GM23338 (cell line): ENCODE measurements around the gene RAMP1. TPM values are rescaled to one million over a fixed set of nuclear protein-coding genes. Genes with fewer than 3 reads are reported as not detected.

Experiments used
- ATAC-seq: fragments of 200-7000 bp; cut with Tn5 transposase; 3 replicates; pipeline ENCODE4 v1.9.1; 2020
- DNase-seq: peaks from one replicate; pipeline ENCODE4 v3.0.0-alpha.2; 2015; ENCODE audit warnings: low spot score
- H2AFZ ChIP-seq: fragments of 200-600 bp; sonication (generic); 2 replicates; pipeline ENCODE4 v1.8.0; 2016; ENCODE audit warnings: antibody characterized with exemption, mild to moderate bottlenecking, moderate library complexity
- H3F3A ChIP-seq: fragments of 200-600 bp; sonication (generic); replicated peaks from 2 replicates; pipeline ENCODE4 v1.8.0; 2017; ENCODE audit warnings: antibody characterized with exemption, mixed run types, low read depth
- H3K27ac ChIP-seq: fragments of 200-600 bp; sonication (generic); 2 replicates; pipeline ENCODE4 v1.6.1; 2016; ENCODE audit warnings: low read depth
- H3K27me3 ChIP-seq: fragments of 200-600 bp; sonication (generic); 2 replicates; pipeline ENCODE4 v1.8.0; 2016; ENCODE audit warnings: mild to moderate bottlenecking, mixed run types, moderate library complexity; ENCODE audit not compliant: insufficient read depth
- H3K36me3 ChIP-seq: fragments of 200-600 bp; sonication (generic); 2 replicates; pipeline ENCODE4 v1.8.0; 2016; ENCODE audit warnings: mild to moderate bottlenecking; ENCODE audit not compliant: insufficient read depth
- H3K4me1 ChIP-seq: fragments of 200-600 bp; sonication (generic); 2 replicates; pipeline ENCODE4 v1.8.0; 2016; ENCODE audit warnings: mild to moderate bottlenecking, moderate library complexity; ENCODE audit not compliant: insufficient read depth
- H3K4me2 ChIP-seq: fragments of 200-600 bp; sonication (generic); 2 replicates; pipeline ENCODE4 v1.7.1; 2017; ENCODE audit warnings: mixed run types
- H3K4me3 ChIP-seq: fragments of 200-600 bp; sonication (generic); 2 replicates; pipeline ENCODE4 v1.6.1; 2016; ENCODE audit warnings: mixed run types
- H3K79me2 ChIP-seq: fragments of 200-600 bp; sonication (generic); replicated peaks from 2 replicates; pipeline ENCODE4 v1.8.0; 2017; ENCODE audit warnings: mild to moderate bottlenecking; ENCODE audit not compliant: insufficient read depth
- H3K9me2 ChIP-seq: fragments of 200-600 bp; sonication (generic); 2 replicates; pipeline ENCODE4 v1.8.0; 2017; ENCODE audit not compliant: insufficient read depth
- H4K20me1 ChIP-seq: fragments of 200-600 bp; sonication (generic); replicated peaks from 2 replicates; pipeline ENCODE4 v1.8.0; 2017; ENCODE audit warnings: mild to moderate bottlenecking; ENCODE audit not compliant: insufficient read depth
- H3K27ac Mint-ChIP-seq: 2 replicates; pipeline ENCODE4 v1.8.0; 2020; ENCODE audit warnings: inconsistent platforms, mild to moderate bottlenecking, moderate library complexity, mixed read lengths
- H3K27me3 Mint-ChIP-seq: 3 replicates; pipeline ENCODE4 v1.8.0; 2022; ENCODE audit warnings: low read depth, mild to moderate bottlenecking, moderate library complexity, mixed read lengths, inconsistent platforms; ENCODE audit not compliant: insufficient read depth, poor library complexity
- H3K36me3 Mint-ChIP-seq: 3 replicates; pipeline ENCODE4 v1.8.0; 2021; ENCODE audit warnings: low read depth, mild to moderate bottlenecking, inconsistent platforms, moderate library complexity, mixed read lengths
- H3K4me1 Mint-ChIP-seq: 3 replicates; pipeline ENCODE4 v1.8.0; 2020; ENCODE audit warnings: mild to moderate bottlenecking, inconsistent platforms, mixed read lengths
- H3K4me3 Mint-ChIP-seq: 3 replicates; pipeline ENCODE4 v1.8.0; 2021; ENCODE audit warnings: moderate library complexity, mild to moderate bottlenecking, inconsistent platforms, mixed read lengths
- H3K9me3 Mint-ChIP-seq: 3 replicates; pipeline ENCODE4 v1.8.0; 2020; ENCODE audit warnings: moderate library complexity, mild to moderate bottlenecking, inconsistent platforms, mixed read lengths
- CREB1 ChIP-seq: fragments of 250-450 bp; sonication (Bioruptor Pico); IDR thresholded peaks from 2 replicates; pipeline ENCODE4 v1.5.0; 2020; ENCODE audit warnings: low read depth, mild to moderate bottlenecking, moderate library complexity
- EZH2phosphoT487 ChIP-seq: fragments of 200-600 bp; sonication (generic); IDR thresholded peaks from one replicate; pipeline ENCODE4 v1.8.1; 2018; ENCODE audit warnings: antibody characterized with exemption; ENCODE audit not compliant: unreplicated experiment
- STAT1 ChIP-seq: IDR thresholded peaks from one replicate; pipeline ENCODE4 v1.6.1; 2016; ENCODE audit warnings: antibody characterized with exemption; ENCODE audit not compliant: unreplicated experiment
- ZNF114 ChIP-seq: fragments of 250-450 bp; sonication (Bioruptor Pico); IDR thresholded peaks from 2 replicates; pipeline ENCODE4 v1.5.0; 2020; ENCODE audit warnings: mild to moderate bottlenecking, moderate library complexity
- ZNF331 ChIP-seq: fragments of 250-450 bp; sonication (Bioruptor Pico); IDR thresholded peaks from 2 replicates; pipeline ENCODE4 v1.5.0; 2020; ENCODE audit warnings: low read depth, mild to moderate bottlenecking, moderate library complexity
- polyA plus RNA-seq: library from polyadenylated mRNA; unstranded; fragments of >200 nt; fragmentation: Nextera tagmentation; extraction: Ambion mirVana; gene quantifications from 2 replicates; pipeline ENCODE4 v1.2.1, GENCODE V29; 2016
- total RNA-seq: library from RNA; depleted of rRNA; stranded (reverse); fragments of >200 nt; shearing (Covaris generic); gene quantifications from 2 replicates; pipeline ENCODE4 v1.2.3, GENCODE V29; 2014
- TF ChIP-seq, protein P1 (sequence below): fragments of 250-450 bp; sonication (Bioruptor Pico); IDR thresholded peaks from 2 replicates; pipeline ENCODE4 v1.5.0; 2020; ENCODE audit warnings: mild to moderate bottlenecking, moderate library complexity
- TF ChIP-seq, protein P2 (sequence below): IDR thresholded peaks from one replicate; pipeline ENCODE4 v1.6.1; 2018; ENCODE audit warnings: antibody characterized with exemption; ENCODE audit not compliant: unreplicated experiment

The RAMP1 gene
- total and polyA plus RNA-seq, 2 experiments from 2014 or later = 1.7 to 3.3 TPM

DNA sequence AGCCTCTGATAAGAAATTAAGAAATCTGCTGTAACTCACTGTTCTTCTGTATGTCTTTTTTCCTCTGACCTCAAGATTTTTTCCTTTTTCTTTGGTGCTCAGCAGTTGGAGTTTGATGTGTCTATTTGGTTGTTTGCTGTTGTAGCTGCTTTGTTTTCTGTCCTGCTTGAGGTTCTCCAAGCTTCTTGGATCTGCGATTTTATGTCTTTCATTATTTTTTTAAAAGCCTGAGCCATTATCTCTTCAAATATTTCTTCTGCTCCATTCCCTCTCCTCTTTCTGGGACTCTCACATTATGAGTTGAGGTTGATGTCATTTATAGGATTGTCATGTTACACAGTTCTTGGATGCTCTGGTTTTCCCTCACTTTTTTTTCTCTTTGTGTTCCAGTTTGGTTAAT is 47.7 kb downstream of the RAMP1 start (continued):
- TF ChIP-seq ZNF331 (CRISPR knock-in tag) = no peak

DNA sequence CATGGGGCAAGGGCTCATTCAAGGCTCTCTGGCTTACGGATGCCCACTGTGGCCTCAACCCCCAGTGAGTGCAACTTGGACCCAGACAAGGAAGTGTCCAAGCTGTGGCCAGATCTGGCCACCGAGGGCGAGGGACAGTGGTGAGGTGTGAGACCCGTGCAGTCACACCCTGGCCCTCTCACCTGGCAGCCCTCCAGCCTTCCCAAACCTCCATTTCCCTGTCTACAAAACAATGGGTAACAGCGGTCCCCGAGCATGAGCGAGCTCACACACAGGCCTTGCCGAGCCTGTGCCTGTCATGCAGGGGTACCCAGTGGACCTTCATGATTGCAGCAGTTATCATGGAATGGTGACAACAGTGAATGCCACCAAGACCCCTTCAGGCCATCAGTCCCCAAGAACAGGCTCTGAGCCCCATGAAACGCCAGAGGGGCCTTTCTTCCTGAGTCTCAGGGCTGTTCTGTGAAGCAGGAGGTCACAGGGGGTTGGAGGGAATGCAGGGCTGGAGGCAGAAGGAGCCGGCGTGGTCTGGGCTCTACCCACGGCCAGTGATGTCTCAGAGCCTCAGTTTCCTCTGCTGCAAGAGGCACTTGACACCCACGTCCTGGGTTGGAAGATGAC is 49.8 kb downstream of the RAMP1 start:
- DNase-seq (no peak), ATAC-seq (no peak)
- H3K9me3 Mint-ChIP-seq = peaks cover 4% of the 10 kb centered on the region; the same call in 2 of the 3 replicates
- Histone ChIP-seq H3K4me2 (no peak overlapping the region), H2AFZ (no peak overlapping the region), H3F3A (no peaks in the 10 kb centered on the region), H3K9me2 (no peaks in the 10 kb centered on the region), H3K27ac (no peak overlapping the region), H4K20me1 (no peaks in the 10 kb centered on the region), H3K4me1 (no peaks in the 10 kb centered on the region), H3K36me3 (no peaks in the 10 kb centered on the region), H3K79me2 (no peaks in the 10 kb centered on the region), H3K4me3 (no peak overlapping the region), H3K27me3 (no peaks in the 10 kb centered on the region)
- H3K4me3 Mint-ChIP-seq = no peak overlapping the region
- peaks cover 6% of the 10 kb centered on the region for H3K27me3 Mint-ChIP-seq
- no peaks in the 10 kb centered on the region; the same call in 2 of the 3 replicates for H3K36me3 Mint-ChIP-seq
- TF ChIP-seq, protein P1, sequence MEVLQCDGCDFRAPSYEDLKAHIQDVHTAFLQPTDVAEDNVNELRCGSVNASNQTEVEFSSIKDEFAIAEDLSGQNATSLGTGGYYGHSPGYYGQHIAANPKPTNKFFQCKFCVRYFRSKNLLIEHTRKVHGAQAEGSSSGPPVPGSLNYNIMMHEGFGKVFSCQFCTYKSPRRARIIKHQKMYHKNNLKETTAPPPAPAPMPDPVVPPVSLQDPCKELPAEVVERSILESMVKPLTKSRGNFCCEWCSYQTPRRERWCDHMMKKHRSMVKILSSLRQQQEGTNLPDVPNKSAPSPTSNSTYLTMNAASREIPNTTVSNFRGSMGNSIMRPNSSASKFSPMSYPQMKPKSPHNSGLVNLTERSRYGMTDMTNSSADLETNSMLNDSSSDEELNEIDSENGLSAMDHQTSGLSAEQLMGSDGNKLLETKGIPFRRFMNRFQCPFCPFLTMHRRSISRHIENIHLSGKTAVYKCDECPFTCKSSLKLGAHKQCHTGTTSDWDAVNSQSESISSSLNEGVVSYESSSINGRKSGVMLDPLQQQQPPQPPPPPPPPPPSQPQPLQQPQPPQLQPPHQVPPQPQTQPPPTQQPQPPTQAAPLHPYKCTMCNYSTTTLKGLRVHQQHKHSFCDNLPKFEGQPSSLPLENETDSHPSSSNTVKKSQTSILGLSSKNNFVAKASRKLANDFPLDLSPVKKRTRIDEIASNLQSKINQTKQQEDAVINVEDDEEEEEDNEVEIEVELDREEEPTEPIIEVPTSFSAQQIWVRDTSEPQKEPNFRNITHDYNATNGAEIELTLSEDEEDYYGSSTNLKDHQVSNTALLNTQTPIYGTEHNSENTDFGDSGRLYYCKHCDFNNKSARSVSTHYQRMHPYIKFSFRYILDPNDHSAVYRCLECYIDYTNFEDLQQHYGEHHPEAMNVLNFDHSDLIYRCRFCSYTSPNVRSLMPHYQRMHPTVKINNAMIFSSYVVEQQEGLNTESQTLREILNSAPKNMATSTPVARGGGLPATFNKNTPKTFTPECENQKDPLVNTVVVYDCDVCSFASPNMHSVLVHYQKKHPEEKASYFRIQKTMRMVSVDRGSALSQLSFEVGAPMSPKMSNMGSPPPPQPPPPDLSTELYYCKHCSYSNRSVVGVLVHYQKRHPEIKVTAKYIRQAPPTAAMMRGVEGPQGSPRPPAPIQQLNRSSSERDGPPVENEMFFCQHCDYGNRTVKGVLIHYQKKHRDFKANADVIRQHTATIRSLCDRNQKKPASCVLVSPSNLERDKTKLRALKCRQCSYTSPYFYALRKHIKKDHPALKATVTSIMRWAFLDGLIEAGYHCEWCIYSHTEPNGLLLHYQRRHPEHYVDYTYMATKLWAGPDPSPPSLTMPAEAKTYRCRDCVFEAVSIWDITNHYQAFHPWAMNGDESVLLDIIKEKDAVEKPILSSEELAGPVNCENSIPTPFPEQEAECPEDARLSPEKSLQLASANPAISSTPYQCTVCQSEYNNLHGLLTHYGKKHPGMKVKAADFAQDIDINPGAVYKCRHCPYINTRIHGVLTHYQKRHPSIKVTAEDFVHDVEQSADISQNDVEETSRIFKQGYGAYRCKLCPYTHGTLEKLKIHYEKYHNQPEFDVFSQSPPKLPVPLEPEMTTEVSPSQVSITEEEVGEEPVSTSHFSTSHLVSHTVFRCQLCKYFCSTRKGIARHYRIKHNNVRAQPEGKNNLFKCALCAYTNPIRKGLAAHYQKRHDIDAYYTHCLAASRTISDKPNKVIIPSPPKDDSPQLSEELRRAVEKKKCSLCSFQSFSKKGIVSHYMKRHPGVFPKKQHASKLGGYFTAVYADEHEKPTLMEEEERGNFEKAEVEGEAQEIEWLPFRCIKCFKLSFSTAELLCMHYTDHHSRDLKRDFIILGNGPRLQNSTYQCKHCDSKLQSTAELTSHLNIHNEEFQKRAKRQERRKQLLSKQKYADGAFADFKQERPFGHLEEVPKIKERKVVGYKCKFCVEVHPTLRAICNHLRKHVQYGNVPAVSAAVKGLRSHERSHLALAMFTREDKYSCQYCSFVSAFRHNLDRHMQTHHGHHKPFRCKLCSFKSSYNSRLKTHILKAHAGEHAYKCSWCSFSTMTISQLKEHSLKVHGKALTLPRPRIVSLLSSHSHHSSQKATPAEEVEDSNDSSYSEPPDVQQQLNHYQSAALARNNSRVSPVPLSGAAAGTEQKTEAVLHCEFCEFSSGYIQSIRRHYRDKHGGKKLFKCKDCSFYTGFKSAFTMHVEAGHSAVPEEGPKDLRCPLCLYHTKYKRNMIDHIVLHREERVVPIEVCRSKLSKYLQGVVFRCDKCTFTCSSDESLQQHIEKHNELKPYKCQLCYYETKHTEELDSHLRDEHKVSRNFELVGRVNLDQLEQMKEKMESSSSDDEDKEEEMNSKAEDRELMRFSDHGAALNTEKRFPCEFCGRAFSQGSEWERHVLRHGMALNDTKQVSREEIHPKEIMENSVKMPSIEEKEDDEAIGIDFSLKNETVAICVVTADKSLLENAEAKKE (CRISPR knock-in tag) = no peak
- TF ChIP-seq ZNF114 (CRISPR knock-in tag) (no peak), STAT1 (no peak), CREB1 (CRISPR knock-in tag) (no peak), EZH2phosphoT487 (no peak)
- TF ChIP-seq, protein P2, sequence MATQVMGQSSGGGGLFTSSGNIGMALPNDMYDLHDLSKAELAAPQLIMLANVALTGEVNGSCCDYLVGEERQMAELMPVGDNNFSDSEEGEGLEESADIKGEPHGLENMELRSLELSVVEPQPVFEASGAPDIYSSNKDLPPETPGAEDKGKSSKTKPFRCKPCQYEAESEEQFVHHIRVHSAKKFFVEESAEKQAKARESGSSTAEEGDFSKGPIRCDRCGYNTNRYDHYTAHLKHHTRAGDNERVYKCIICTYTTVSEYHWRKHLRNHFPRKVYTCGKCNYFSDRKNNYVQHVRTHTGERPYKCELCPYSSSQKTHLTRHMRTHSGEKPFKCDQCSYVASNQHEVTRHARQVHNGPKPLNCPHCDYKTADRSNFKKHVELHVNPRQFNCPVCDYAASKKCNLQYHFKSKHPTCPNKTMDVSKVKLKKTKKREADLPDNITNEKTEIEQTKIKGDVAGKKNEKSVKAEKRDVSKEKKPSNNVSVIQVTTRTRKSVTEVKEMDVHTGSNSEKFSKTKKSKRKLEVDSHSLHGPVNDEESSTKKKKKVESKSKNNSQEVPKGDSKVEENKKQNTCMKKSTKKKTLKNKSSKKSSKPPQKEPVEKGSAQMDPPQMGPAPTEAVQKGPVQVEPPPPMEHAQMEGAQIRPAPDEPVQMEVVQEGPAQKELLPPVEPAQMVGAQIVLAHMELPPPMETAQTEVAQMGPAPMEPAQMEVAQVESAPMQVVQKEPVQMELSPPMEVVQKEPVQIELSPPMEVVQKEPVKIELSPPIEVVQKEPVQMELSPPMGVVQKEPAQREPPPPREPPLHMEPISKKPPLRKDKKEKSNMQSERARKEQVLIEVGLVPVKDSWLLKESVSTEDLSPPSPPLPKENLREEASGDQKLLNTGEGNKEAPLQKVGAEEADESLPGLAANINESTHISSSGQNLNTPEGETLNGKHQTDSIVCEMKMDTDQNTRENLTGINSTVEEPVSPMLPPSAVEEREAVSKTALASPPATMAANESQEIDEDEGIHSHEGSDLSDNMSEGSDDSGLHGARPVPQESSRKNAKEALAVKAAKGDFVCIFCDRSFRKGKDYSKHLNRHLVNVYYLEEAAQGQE = no peak
- H3K4me1 Mint-ChIP-seq = no peaks in the 10 kb centered on the region
- no peak overlapping the region for H3K27ac Mint-ChIP-seq
